ENCODE data around the gene RAPGEF4. TPM values are rescaled to one million over a fixed set of nuclear protein-coding genes. Genes with fewer than 3 reads are reported as not detected.

Gene RAPGEF4
- total and polyA plus RNA-seq, 12 donors = 1.2 to 11.2 (median 7.9) TPM

DNA sequence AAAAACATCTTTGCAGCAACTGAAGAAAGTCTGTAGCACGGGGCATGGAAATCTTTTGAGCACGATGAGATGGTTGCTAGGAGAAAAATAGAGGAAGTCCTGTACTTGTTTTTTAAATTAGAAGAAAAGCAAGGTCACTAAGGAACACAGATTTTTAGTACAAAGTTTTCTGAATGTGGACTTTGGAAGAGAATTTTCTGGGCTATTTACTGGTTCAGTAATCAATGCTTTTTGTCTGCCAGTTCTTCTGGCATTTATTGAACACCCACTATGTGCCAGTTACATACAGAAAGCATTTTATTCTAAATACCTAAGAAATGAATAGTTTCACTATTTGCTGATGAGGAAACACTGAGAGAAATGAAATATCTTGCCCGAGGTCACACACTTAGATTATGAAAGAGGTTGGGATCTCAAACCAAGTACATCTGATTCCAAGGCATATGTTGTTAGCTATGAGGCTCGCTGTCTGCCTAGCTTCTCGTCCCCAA is 324.4 kb downstream of the RAPGEF4 start:
- no peak overlapping the region for H3K4me3 ChIP-seq
- H3K9me3 ChIP-seq = peaks cover 0 to 3% (median 0%) of the 10 kb centered on the region in 11 donors
- intact Hi-C loops (cut with DNase I) = no loop called here
- TF ChIP-seq, protein P1, sequence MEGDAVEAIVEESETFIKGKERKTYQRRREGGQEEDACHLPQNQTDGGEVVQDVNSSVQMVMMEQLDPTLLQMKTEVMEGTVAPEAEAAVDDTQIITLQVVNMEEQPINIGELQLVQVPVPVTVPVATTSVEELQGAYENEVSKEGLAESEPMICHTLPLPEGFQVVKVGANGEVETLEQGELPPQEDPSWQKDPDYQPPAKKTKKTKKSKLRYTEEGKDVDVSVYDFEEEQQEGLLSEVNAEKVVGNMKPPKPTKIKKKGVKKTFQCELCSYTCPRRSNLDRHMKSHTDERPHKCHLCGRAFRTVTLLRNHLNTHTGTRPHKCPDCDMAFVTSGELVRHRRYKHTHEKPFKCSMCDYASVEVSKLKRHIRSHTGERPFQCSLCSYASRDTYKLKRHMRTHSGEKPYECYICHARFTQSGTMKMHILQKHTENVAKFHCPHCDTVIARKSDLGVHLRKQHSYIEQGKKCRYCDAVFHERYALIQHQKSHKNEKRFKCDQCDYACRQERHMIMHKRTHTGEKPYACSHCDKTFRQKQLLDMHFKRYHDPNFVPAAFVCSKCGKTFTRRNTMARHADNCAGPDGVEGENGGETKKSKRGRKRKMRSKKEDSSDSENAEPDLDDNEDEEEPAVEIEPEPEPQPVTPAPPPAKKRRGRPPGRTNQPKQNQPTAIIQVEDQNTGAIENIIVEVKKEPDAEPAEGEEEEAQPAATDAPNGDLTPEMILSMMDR (IDR thresholded peaks at IDR 0.05) = no peak
- WGBS, 2 donors = 48 to 55% methylated on average over 5 of the region's 5 CpGs
- DNase-seq (no peak), ATAC-seq (peak in 3 of 8 donors; percentile 31 to 53 (median 38))
- H3K36me3 ChIP-seq = no peaks in the 10 kb centered on the region
- H3K4me1 ChIP-seq = peaks cover 0 to 37% (median 0%) of the 10 kb centered on the region in 9 donors
- H3K27me3 ChIP-seq = no peaks in the 10 kb centered on the region
- peak overlapping the region in 5 of 10 donors; percentile 1 to 13 (median 3) for H3K27ac ChIP-seq

DNA sequence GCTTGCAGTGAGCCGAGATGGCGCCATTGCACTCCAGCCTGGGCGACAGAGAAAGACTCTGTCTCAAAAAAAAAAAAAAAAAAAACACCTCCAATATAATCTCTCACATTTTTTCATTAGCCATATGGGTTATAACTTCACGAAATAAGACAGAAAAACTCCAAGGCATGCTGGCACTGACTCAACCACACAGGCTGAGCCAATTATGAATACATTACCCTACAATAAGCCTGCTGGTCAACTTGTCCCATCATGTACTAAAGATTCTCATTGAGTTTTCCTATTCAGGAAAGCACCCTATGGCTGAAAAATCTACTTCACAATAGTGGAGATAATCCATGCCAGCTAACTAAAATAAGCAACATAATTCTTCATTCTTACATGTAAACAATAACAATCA is 327.2 kb downstream of the RAPGEF4 start:
- ATAC-seq (no peak), DNase-seq (no peak)
- intact Hi-C loops (cut with DNase I) = no loop called here
- no peaks in the 10 kb centered on the region for H3K27me3 ChIP-seq
- peaks cover 0 to 3% (median 0%) of the 10 kb centered on the region in 11 donors for H3K9me3 ChIP-seq
- H3K27ac ChIP-seq = no peak overlapping the region
- TF ChIP-seq, protein P1 (IDR thresholded peaks at IDR 0.05) = no peak
- peaks cover 0 to 26% (median 0%) of the 10 kb centered on the region in 9 donors for H3K4me1 ChIP-seq
- H3K4me3 ChIP-seq = no peak overlapping the region
- WGBS, 2 donors = 88 to 91% methylated on average over 4 of the region's 4 CpGs
- H3K36me3 ChIP-seq = no peaks in the 10 kb centered on the region

DNA sequence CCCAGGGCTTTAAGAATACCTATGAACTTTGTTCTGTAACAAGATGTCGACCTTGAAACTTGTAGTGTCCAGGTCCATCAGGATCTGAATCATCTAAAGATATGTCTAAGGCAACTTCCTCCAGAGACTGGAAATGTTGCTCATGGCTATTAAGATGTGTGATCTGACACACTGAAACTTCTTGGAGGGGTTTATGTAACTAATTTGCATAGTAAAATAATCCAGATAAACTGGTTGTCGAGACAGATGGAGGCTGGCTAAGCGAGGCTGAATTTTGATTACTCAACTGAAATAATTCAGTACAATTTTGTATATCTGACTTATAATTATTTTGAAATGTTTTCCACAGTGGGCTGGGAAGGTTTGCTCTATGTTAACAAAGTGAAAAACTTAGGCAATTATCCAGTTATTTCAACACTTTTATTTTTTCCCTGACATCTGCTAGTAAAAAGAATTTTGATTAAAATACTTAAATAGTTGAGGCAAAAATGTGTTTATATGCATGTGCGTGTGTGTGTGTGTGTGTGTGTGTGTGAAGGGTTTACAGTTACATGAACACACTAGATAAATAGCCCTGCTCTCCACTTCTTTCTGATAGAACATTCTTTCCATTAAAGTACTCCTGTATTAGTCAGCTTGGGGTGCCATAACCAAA is 328.6 kb downstream of the RAPGEF4 start:
- intact Hi-C loops (cut with DNase I) = no loop called here
- Histone ChIP-seq H3K4me3 (no peak overlapping the region), H3K27me3 (no peaks in the 10 kb centered on the region), H3K9me3 (no peaks in the 10 kb centered on the region), H3K36me3 (no peaks in the 10 kb centered on the region), H3K4me1 (peaks cover 0 to 15% (median 0%) of the 10 kb centered on the region in 9 donors), H3K27ac (no peak overlapping the region)
- ATAC-seq = peak in 1 of 8 donors; percentile 13
- DNase-seq = no peak
- 78 to 81% methylated on average over 4 of the region's 4 CpGs for WGBS, 2 donors
- TF ChIP-seq, protein P1 (IDR thresholded peaks at IDR 0.05) = no peak

DNA sequence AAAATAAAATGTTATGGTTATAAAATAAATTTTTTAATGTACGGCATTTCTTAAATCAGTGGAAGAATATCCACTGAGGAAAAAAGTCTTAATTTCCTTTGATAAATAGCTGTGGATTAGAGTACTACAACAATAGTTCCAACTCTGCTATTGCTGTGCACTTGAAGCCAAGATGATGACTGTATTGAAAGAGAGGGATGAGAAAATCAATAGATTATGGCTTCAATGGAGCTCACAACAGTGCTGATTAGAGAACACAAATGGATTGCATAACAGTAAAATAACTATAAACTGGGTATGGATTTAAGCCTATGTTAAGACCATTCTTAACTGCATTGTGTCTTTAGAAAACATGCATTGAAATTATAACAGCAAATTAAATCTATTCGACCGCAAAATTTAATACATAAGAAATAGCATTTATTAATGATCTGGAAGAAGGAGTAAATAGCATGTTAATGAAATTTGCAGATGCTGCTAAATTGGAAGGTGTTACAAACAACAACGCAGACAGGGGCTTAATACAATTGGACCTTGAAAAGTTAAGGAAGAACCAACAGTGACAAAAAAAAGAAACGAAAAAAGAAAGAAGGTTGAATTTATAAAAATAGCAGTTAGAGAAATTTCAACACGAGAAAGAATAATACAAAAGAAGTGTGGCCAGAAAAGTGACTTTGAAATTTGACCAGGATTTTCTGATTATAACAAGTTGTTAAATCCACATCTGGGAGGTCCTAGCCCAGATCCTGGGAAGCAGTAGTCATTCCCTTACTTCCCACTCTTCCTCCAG is 331.4 kb downstream of the RAPGEF4 start:
- no peaks in the 10 kb centered on the region for H3K4me1 ChIP-seq
- H3K36me3 ChIP-seq = no peaks in the 10 kb centered on the region
- DNase-seq (no peak), ATAC-seq (no peak)
- TF ChIP-seq, protein P1 (IDR thresholded peaks at IDR 0.05) = no peak
- WGBS, 2 donors = 82 to 90% methylated on average over 6 of the region's 6 CpGs
- intact Hi-C loops (cut with DNase I) = no loop called here
- H3K9me3 ChIP-seq = no peaks in the 10 kb centered on the region
- H3K27ac ChIP-seq = no peak overlapping the region
- no peaks in the 10 kb centered on the region for H3K27me3 ChIP-seq
- no peak overlapping the region for H3K4me3 ChIP-seq
